OCI-LY1 (cell line): ENCODE measurements around the gene DYRK2.

Source experiments
- H2AFZ ChIP-seq: fragments of 200-600 bp; sonication (generic), shearing (Covaris generic); 2 replicates; pipeline ENCODE4 v1.6.0; 2014; ENCODE audit warnings: antibody characterized with exemption, mild to moderate bottlenecking, low read length
- H3F3A ChIP-seq: fragments of 200-600 bp; sonication (generic), shearing (Covaris generic); 2 replicates; pipeline ENCODE4 v1.6.0; 2014; ENCODE audit warnings: mild to moderate bottlenecking, antibody characterized with exemption, low read length, moderate library complexity; ENCODE audit not compliant: insufficient read depth
- H3K27ac ChIP-seq: fragments of 200-600 bp; sonication (generic); 2 replicates; pipeline ENCODE4 v1.5.1; 2014; ENCODE audit warnings: low read length, mixed run types, mild to moderate bottlenecking, low read depth; ENCODE audit not compliant: poor library complexity, severe bottlenecking
- H3K27me3 ChIP-seq: fragments of 200-600 bp; sonication (generic); 2 replicates; pipeline ENCODE4 v1.6.0; 2014; ENCODE audit warnings: antibody characterized with exemption, mild to moderate bottlenecking, low read length, moderate library complexity; ENCODE audit not compliant: insufficient read depth
- H3K36me3 ChIP-seq: fragments of 200-600 bp; sonication (generic); 2 replicates; pipeline ENCODE4 v1.6.1; 2014; ENCODE audit warnings: mild to moderate bottlenecking, antibody characterized with exemption, low read length, moderate library complexity, mixed read lengths; ENCODE audit not compliant: insufficient read depth
- H3K4me1 ChIP-seq: fragments of 200-600 bp; sonication (generic); 2 replicates; pipeline ENCODE4 v1.5.1; 2014; ENCODE audit warnings: mild to moderate bottlenecking, low read length, moderate library complexity; ENCODE audit not compliant: insufficient read depth, severe bottlenecking
- H3K4me2 ChIP-seq: fragments of 200-600 bp; sonication (generic), shearing (Covaris generic); 2 replicates; pipeline ENCODE4 v1.6.1; 2014; ENCODE audit warnings: low read length
- H3K4me3 ChIP-seq: fragments of 200-600 bp; sonication (generic); 2 replicates; pipeline ENCODE4 v1.5.1; 2014; ENCODE audit warnings: low read length, low read depth, mild to moderate bottlenecking, mixed read lengths; ENCODE audit not compliant: poor library complexity, severe bottlenecking
- H3K79me2 ChIP-seq: fragments of 200-600 bp; shearing (Covaris generic); 2 replicates; pipeline ENCODE4 v1.6.1; 2016; ENCODE audit warnings: mixed run types, low read length, mixed read lengths; ENCODE audit not compliant: insufficient read depth
- H3K9ac ChIP-seq: fragments of 200-600 bp; sonication (generic), shearing (Covaris generic); 2 replicates; pipeline ENCODE4 v1.6.1; 2014; ENCODE audit warnings: mild to moderate bottlenecking, low read length, mixed read lengths
- H3K9me2 ChIP-seq: fragments of 200-600 bp; sonication (generic), shearing (Covaris generic); 2 replicates; pipeline ENCODE4 v1.6.1; 2014; ENCODE audit warnings: low read depth, mild to moderate bottlenecking, low read length, mixed read lengths
- H3K9me3 ChIP-seq: fragments of 200-600 bp; shearing (Covaris generic); 2 replicates; pipeline ENCODE4 v1.6.1; 2014; ENCODE audit warnings: low read length, mixed read lengths
- H4K20me1 ChIP-seq: fragments of 200-600 bp; sonication (generic), shearing (Covaris generic); 2 replicates; pipeline ENCODE4 v1.6.0; 2016; ENCODE audit warnings: mild to moderate bottlenecking, low read length; ENCODE audit not compliant: insufficient read depth
- EZH2 ChIP-seq: fragments of 200-600 bp; sonication (generic), shearing (Covaris generic); IDR thresholded peaks from 2 replicates; pipeline ENCODE4 v1.8.0; 2017; ENCODE audit warnings: borderline replicate concordance, mixed run types, mild to moderate bottlenecking, antibody characterized with exemption, low read length, moderate library complexity, mixed read lengths
- TF ChIP-seq, protein P1 (sequence below): fragments of 200-600 bp; sonication (generic), shearing (Covaris generic); IDR thresholded peaks from 2 replicates; pipeline ENCODE4 v1.5.1; 2017; ENCODE audit warnings: mild to moderate bottlenecking, antibody characterized with exemption, low read length, moderate library complexity, mixed read lengths

Gene DYRK2

DNA sequence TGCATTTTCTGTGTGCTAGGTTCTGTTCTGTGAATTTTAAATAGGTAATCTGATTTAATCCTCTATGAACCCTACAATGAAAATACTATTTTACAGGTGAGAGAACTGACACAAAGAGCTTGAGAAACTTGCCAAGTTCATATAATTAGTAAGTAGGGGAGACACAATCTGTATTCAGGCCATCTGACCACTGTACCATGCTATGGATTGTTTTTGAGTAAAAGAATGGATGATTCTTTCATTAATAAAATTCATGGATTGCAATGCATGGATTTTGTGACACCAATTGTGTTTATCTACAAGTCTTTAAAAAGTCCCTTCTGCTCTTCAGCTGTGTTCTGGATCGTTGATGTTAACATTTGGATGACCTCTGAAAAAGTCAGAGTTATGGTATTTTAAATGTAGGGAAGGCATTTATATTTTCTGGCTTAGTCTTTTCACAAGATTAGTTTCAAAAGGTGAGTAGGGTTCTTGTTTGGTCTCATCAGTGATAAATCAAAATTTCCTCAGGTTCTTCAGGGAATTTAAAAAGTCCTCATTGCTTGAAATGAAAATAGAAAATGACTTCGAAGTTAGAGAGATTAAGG, 15.4 kb upstream of the DYRK2 start:
- H3K27me3 ChIP-seq, result no peaks in the 10 kb centered on the region
- TF ChIP-seq, protein P1, sequence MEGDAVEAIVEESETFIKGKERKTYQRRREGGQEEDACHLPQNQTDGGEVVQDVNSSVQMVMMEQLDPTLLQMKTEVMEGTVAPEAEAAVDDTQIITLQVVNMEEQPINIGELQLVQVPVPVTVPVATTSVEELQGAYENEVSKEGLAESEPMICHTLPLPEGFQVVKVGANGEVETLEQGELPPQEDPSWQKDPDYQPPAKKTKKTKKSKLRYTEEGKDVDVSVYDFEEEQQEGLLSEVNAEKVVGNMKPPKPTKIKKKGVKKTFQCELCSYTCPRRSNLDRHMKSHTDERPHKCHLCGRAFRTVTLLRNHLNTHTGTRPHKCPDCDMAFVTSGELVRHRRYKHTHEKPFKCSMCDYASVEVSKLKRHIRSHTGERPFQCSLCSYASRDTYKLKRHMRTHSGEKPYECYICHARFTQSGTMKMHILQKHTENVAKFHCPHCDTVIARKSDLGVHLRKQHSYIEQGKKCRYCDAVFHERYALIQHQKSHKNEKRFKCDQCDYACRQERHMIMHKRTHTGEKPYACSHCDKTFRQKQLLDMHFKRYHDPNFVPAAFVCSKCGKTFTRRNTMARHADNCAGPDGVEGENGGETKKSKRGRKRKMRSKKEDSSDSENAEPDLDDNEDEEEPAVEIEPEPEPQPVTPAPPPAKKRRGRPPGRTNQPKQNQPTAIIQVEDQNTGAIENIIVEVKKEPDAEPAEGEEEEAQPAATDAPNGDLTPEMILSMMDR, result no peak
- TF ChIP-seq EZH2, result no peak
- H3K27ac ChIP-seq, result peak overlapping the region; percentile 94
- H3K4me2 ChIP-seq, result no peak overlapping the region
- H2AFZ ChIP-seq, result no peak overlapping the region
- H3K36me3 ChIP-seq, result no peaks in the 10 kb centered on the region
- H3K4me3 ChIP-seq, result no peak overlapping the region
- H3K9ac ChIP-seq, result no peak overlapping the region
- no peaks in the 10 kb centered on the region for H3F3A ChIP-seq
- H3K79me2 ChIP-seq, result no peaks in the 10 kb centered on the region
- peaks cover 51% of the 10 kb centered on the region for H3K4me1 ChIP-seq
- no peaks in the 10 kb centered on the region for H4K20me1 ChIP-seq
- H3K9me3 ChIP-seq, result no peaks in the 10 kb centered on the region
- no peaks in the 10 kb centered on the region for H3K9me2 ChIP-seq

DNA sequence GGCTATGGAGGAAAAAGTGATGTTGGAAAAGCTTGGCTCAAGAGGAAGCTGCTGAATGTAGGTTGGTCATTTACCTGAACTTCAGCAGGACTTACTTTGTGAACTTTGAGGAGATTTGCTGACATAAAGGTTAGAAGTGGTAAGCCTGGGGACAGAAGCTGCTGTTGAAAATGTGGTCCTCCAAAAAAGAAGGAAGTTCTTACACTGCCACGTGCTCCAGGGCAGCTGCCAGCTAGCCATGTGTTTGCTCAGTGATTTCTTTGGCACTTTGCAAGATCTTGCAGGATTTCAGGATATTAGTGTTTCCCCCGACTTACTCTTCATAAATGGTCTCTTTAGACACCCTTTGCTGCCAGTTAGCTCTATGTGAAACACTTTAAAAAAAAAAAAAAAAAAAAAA, 14.8 kb upstream of the DYRK2 start:
- peaks cover 51% of the 10 kb centered on the region for H3K4me1 ChIP-seq
- no peak for TF ChIP-seq EZH2
- TF ChIP-seq, protein P1, result no peak
- no peaks in the 10 kb centered on the region for H3F3A ChIP-seq
- no peaks in the 10 kb centered on the region for H3K9me2 ChIP-seq
- H2AFZ ChIP-seq, result no peak overlapping the region
- H3K4me2 ChIP-seq, result no peak overlapping the region
- no peaks in the 10 kb centered on the region for H4K20me1 ChIP-seq
- H3K9me3 ChIP-seq, result no peaks in the 10 kb centered on the region
- no peak overlapping the region for H3K9ac ChIP-seq
- no peaks in the 10 kb centered on the region for H3K36me3 ChIP-seq
- no peaks in the 10 kb centered on the region for H3K27me3 ChIP-seq
- peak overlapping the region; percentile 94 for H3K27ac ChIP-seq
- no peak overlapping the region for H3K4me3 ChIP-seq
- no peaks in the 10 kb centered on the region for H3K79me2 ChIP-seq

DNA sequence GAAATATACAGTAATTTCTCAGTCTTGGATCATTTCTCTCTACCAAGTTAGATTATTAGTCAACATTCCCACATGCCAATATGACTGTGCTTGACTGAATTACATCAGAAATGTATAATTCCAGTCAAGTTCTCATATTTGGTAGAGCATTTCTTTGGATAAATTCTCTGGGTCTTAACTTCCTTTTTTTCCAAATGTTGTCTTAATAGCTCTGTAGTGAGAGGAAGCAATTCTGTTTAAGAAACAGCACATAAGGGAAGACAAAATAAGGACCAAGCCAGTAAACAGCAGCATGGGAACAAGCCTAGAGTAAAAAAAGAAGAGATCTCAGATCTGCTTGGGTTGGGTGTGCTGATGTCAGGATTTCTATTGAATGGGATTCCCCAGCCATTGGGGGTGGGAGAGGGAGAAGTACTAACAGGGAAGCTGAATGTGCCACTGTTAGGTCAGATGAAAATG, 14.2 kb upstream of the DYRK2 start:
- Histone ChIP-seq H3K4me3 (no peak overlapping the region), H3K9me3 (no peaks in the 10 kb centered on the region), H3F3A (no peaks in the 10 kb centered on the region), H3K79me2 (no peaks in the 10 kb centered on the region), H3K27ac (no peak overlapping the region), H4K20me1 (no peaks in the 10 kb centered on the region), H2AFZ (no peak overlapping the region), H3K4me1 (peaks cover 51% of the 10 kb centered on the region), H3K9ac (no peak overlapping the region), H3K36me3 (no peaks in the 10 kb centered on the region), H3K27me3 (no peaks in the 10 kb centered on the region), H3K4me2 (no peak overlapping the region), H3K9me2 (no peaks in the 10 kb centered on the region)
- no peak for TF ChIP-seq EZH2
- TF ChIP-seq, protein P1, result no peak
